GM20431 (cell line): ENCODE measurements around the gene SUGP2.

Experiments
- in situ Hi-C: fragments of 300-500 bp; cut with MseI, MboI; formaldehyde crosslinking; loops from one replicate; pipeline ENCODE4 v1.15.0; 2020; ENCODE audit warnings: low sequenced_read_pairs; ENCODE audit not compliant: unreplicated experiment

The SUGP2 gene

DNA sequence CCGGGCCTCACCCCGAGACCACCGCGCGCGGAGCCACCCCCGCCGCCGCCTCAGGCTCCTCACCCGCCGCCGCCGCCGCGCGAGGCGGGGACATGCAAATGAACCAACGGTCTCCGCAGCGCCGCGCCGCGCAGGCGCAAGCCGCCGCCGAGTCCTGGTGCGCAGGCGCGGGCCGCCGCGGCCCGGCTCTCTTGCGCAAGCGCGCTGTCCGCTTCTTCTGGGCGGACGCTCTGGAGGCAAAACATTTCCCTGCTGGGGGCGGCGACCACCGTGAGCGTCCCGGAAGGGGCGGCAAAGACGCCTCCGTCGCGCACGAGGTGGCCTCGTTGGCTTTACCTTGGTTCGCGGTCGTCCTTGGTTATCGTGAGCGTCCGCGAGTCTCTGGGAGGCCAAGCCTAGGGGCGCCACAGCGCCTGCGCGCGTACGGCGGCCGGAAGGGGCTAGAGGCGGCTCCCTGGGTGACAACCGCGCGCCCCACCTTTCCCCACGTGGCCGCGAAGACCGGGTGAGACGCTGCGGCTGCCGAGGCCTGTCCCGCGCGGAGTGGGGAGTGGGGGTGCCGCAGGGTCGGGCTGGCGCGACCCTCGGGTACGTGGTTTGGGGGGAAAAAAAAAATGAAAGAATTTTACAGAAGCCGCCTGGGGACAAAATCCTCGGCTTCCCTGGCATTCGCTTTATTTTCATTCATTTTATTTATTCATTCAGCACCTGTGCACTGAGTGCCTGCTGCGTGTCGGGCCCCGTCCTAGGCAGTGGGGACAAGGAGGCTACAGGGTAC lies at the start of gene SUGP2, which contains the start of gene ARMC6:
Gene SUGP2 (minus strand): TSS at position 92 of the 778 bp plus-strand sequence. CDS start 2,446 bp downstream, outside the sequence.
Gene ARMC6 (plus strand): TSS at position 178 of the 778 bp plus-strand sequence. CDS start 607 bp downstream, outside the sequence.
- in situ Hi-C loops = no loop called here

- in situ Hi-C loops = no loop called here
Observed at GRCh38 chr19:19081642-19082151, 48.4 kb upstream of the SUGP2 start.

- in situ Hi-C loops = no loop called here
Observed at GRCh38 chr19:19079571-19079970, 46.3 kb upstream of the SUGP2 start.

GRCh38 chr19:19078801-19079200 lies 45.5 kb upstream of the SUGP2 start:
- in situ Hi-C loops = no loop called here

DNA sequence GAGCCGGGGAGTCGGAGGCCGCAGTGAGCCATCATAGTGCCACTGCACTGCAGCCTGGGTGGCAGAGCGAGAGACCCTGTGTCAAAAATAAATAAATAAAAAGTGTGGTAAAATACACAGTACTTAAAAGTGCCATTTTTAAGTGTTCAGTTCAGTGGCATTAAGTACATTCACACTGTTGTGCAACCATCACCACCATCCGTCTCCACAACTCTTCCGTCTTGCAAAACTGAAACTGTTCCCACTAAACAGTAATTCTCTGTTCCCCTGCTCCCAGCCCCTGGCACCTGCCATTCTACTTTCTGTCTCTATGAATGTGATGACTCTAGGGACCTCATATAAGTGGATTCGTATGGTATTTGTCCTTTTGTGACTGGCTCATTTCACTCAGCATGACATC lies 43.8 kb upstream of the SUGP2 start:
- in situ Hi-C loops = no loop called here

DNA sequence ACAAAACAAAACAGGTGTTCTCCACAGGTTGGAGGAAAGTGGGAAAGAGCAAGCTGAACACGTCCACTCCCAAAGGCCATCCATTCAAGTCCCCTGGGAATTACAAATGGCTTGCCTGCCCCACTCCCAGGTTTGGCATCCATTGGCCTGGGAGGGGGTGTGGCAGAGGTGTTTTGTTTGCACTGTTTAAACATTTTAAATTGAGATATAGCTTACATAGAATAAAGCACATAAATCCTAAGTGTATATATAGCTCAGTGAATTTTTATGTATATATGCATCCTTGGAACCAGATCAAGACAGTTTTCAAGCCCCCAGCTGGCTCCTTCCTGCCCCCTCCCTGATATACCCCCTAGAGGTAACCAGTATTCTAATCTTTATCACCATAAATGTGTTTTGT lies 43.2 kb upstream of the SUGP2 start:
- in situ Hi-C loops = no loop called here

- in situ Hi-C loops = no loop called here
Observed at GRCh38 chr19:19075126-19075525, 41.8 kb upstream of the SUGP2 start.

- in situ Hi-C loops = no loop called here
Observed at GRCh38 chr19:19074196-19074882, 41.0 kb upstream of the SUGP2 start.

DNA sequence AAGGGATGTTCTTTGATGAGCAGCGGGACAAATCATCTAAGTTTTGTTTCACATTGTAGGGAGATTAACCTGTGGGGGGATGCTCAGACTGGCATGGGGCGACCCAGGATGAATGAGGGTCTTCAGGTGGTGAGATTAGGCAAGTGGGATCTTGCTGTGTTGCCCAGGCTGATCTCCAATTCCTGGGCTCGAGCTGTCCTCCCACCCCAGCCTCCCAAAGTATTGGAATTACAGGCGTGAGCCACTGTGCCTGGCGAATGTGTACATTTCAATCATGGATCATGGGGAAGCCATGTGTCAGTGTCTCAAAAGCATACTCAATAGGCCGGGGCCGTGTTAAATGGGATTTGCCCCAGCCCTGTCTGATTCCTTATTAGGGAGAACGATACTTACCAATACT lies 38.6 kb upstream of the SUGP2 start:
- in situ Hi-C loops = no loop called here

- in situ Hi-C loops = no loop called here
Observed at GRCh38 chr19:19068659-19069654, 35.6 kb upstream of the SUGP2 start.

GRCh38 chr19:19067276-19068072 lies 34.2 kb upstream of the SUGP2 start:
- in situ Hi-C loops = no loop called here

- in situ Hi-C loops = no loop called here
Observed at GRCh38 chr19:19064811-19065745, 31.8 kb upstream of the SUGP2 start.

GRCh38 chr19:19064098-19064722 lies 30.9 kb upstream of the SUGP2 start:
- in situ Hi-C loops = no loop called here

- in situ Hi-C loops = no loop called here
Observed at GRCh38 chr19:19063183-19064097, 30.1 kb upstream of the SUGP2 start, which contains the start of gene SLC25A42. Gene SLC25A42, plus strand, starts transcription at chr19:19063994. Its CDS starts 32,131 bp downstream, at chr19:19096125.

- in situ Hi-C loops = no loop called here
Observed at GRCh38 chr19:19062454-19063182, 29.3 kb upstream of the SUGP2 start.

- in situ Hi-C loops = no loop called here
Observed at GRCh38 chr19:19061506-19061905, 28.2 kb upstream of the SUGP2 start.
